Stomach (tissue), 4 donors: ENCODE results near the gene PRELID1.

Experiments used
- EP300 ChIP-seq: sonication (generic); formaldehyde crosslinking; IDR thresholded peaks from one replicate; pipeline ENCODE4 v1.6.1; 2017; ENCODE audit warnings: antibody characterized with exemption
- POLR2A ChIP-seq, 4 donors: fragments of 450-650 bp; IDR thresholded peaks; one replicate each; pipeline ENCODE4 v1.6.1; 2016; ENCODE audit warnings: antibody characterized with exemption in 4 of 4, control low read depth in 2 of 4, mild to moderate bottlenecking in 1 of 4, moderate library complexity in 1 of 4
- TF ChIP-seq, protein P1 (sequence below), 7 experiments: fragments of 450-650 bp in 4 of 7; fragments of 200-600 bp in 3 of 7; sonication (generic) in 3 of 7; IDR thresholded peaks; one replicate each; pipeline ENCODE4 v1.5.1; 2016 to 2019; ENCODE audit warnings: antibody characterized with exemption in 7 of 7, control low read depth in 2 of 7, mild to moderate bottlenecking in 1 of 7

- TF ChIP-seq EP300 (no peak), POLR2A (IDR thresholded peaks at IDR 0.05) (no peak)
- TF ChIP-seq, protein P1, sequence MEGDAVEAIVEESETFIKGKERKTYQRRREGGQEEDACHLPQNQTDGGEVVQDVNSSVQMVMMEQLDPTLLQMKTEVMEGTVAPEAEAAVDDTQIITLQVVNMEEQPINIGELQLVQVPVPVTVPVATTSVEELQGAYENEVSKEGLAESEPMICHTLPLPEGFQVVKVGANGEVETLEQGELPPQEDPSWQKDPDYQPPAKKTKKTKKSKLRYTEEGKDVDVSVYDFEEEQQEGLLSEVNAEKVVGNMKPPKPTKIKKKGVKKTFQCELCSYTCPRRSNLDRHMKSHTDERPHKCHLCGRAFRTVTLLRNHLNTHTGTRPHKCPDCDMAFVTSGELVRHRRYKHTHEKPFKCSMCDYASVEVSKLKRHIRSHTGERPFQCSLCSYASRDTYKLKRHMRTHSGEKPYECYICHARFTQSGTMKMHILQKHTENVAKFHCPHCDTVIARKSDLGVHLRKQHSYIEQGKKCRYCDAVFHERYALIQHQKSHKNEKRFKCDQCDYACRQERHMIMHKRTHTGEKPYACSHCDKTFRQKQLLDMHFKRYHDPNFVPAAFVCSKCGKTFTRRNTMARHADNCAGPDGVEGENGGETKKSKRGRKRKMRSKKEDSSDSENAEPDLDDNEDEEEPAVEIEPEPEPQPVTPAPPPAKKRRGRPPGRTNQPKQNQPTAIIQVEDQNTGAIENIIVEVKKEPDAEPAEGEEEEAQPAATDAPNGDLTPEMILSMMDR (IDR thresholded peaks at IDR 0.05), result no peak
Measured at GRCh38 chr5:177329883-177330282, 26.3 kb downstream of the PRELID1 start.
